Chondrocyte (in vitro differentiated cells): ENCODE data around the gene LENG1. TPM values are rescaled to one million over a fixed set of nuclear protein-coding genes. Genes with fewer than 3 reads are reported as not detected.

Experiments used
- DNase-seq: peaks from one replicate; pipeline ENCODE4 v3.0.0; 2021; ENCODE audit warnings: mixed read lengths, low spot score
- H3K27ac Mint-ChIP-seq: one replicate; pipeline ENCODE4 v1.8.0; 2021; ENCODE audit warnings: mild to moderate bottlenecking, moderate library complexity, mixed read lengths; ENCODE audit not compliant: unreplicated experiment
- H3K27me3 Mint-ChIP-seq: 2 replicates; pipeline ENCODE4 v1.8.0; 2021; ENCODE audit warnings: low read depth, mixed read lengths
- H3K36me3 Mint-ChIP-seq: 2 replicates; pipeline ENCODE4 v1.8.0; 2021; ENCODE audit warnings: low read depth, mixed read lengths
- H3K4me1 Mint-ChIP-seq: 2 replicates; pipeline ENCODE4 v1.8.0; 2021; ENCODE audit warnings: low read depth, mild to moderate bottlenecking, mixed read lengths
- H3K4me3 Mint-ChIP-seq: one replicate; pipeline ENCODE4 v1.8.0; 2021; ENCODE audit warnings: mild to moderate bottlenecking, moderate library complexity, mixed read lengths; ENCODE audit not compliant: unreplicated experiment
- H3K9me3 Mint-ChIP-seq: 2 replicates; pipeline ENCODE4 v1.8.0; 2021; ENCODE audit warnings: low read depth, mixed read lengths
- total RNA-seq: library from RNA; stranded (reverse); gene quantifications from 3 replicates; pipeline ENCODE4 v1.2.1, GENCODE V29; 2021
- TF ChIP-seq, protein P1 (sequence below): fragments of 200-600 bp; sonication (generic); IDR thresholded peaks from 2 replicates; pipeline ENCODE4 v1.5.0; 2021; ENCODE audit warnings: antibody characterized with exemption, mild to moderate bottlenecking, moderate library complexity

The LENG1 gene
- total RNA-seq, 1 donor from 2014 or later: 6.0 TPM

DNA sequence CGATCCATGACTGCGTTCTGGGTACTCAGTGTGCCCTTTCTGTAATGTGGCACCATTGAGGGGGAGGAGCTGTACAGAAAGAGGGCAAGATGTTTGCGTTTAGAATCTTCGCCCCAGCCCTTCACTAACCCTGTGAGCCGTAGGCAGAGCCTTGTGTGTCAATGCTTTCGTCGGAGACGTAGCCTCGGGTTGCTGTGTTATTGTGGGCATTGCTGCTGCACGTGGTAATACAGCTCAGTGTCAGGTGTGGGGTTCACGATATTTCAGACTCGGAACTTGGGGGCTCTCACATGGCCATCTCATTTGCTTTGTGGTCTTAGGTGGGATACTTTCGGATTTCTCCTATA lies 47.3 kb upstream of the LENG1 start:
- peaks cover 83% of the 10 kb centered on the region for H3K4me1 Mint-ChIP-seq
- peaks cover 27% of the 10 kb centered on the region for H3K36me3 Mint-ChIP-seq
- H3K27me3 Mint-ChIP-seq: no peaks in the 10 kb centered on the region
- H3K27ac Mint-ChIP-seq: no peak overlapping the region
- TF ChIP-seq, protein P1, sequence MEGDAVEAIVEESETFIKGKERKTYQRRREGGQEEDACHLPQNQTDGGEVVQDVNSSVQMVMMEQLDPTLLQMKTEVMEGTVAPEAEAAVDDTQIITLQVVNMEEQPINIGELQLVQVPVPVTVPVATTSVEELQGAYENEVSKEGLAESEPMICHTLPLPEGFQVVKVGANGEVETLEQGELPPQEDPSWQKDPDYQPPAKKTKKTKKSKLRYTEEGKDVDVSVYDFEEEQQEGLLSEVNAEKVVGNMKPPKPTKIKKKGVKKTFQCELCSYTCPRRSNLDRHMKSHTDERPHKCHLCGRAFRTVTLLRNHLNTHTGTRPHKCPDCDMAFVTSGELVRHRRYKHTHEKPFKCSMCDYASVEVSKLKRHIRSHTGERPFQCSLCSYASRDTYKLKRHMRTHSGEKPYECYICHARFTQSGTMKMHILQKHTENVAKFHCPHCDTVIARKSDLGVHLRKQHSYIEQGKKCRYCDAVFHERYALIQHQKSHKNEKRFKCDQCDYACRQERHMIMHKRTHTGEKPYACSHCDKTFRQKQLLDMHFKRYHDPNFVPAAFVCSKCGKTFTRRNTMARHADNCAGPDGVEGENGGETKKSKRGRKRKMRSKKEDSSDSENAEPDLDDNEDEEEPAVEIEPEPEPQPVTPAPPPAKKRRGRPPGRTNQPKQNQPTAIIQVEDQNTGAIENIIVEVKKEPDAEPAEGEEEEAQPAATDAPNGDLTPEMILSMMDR: no peak
- no peak for DNase-seq
- H3K9me3 Mint-ChIP-seq: no peaks in the 10 kb centered on the region
- H3K4me3 Mint-ChIP-seq: no peak overlapping the region

DNA sequence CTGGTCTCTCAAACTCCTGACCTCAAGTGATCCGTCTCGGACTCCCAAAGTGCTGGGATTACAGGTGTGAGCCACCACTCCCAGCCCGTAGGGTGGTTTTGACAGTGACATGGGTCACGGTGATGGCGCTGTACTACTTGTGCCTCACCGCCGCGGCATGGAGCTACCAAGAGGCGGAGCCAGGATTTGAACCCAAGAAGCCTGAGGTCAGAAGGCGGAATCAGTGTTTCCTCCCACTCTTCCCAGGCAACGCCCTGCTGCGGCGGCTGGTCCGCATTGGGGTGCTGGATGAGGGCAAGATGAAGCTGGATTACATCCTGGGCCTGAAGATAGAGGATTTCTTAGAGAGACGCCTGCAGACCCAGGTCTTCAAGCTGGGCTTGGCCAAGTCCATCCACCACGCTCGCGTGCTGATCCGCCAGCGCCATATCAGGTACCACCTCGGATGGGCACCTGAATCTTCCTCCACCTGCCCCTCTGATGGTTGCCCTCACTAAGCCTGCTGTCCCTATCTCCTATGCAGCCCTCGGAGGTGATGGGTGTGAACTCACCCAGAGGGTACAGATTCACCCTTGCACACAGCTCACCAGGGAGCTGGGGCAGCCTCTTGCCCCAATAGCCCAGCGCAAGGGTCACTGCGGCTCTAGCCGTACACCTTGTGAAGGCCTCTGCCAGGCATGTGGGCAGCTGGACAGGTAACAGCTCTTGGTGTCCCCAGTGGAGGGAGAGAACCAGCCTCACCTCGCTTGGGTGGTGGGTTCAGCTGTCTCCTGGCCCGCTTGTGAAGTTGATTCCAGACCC lies 46.7 kb upstream of the LENG1 start:
- Mint-ChIP-seq H3K4me1 (peaks cover 88% of the 10 kb centered on the region), H3K4me3 (no peak overlapping the region), H3K36me3 (peaks cover 28% of the 10 kb centered on the region), H3K27ac (no peak overlapping the region), H3K9me3 (no peaks in the 10 kb centered on the region), H3K27me3 (no peaks in the 10 kb centered on the region)
- TF ChIP-seq, protein P1: no peak
- DNase-seq: no peak

DNA sequence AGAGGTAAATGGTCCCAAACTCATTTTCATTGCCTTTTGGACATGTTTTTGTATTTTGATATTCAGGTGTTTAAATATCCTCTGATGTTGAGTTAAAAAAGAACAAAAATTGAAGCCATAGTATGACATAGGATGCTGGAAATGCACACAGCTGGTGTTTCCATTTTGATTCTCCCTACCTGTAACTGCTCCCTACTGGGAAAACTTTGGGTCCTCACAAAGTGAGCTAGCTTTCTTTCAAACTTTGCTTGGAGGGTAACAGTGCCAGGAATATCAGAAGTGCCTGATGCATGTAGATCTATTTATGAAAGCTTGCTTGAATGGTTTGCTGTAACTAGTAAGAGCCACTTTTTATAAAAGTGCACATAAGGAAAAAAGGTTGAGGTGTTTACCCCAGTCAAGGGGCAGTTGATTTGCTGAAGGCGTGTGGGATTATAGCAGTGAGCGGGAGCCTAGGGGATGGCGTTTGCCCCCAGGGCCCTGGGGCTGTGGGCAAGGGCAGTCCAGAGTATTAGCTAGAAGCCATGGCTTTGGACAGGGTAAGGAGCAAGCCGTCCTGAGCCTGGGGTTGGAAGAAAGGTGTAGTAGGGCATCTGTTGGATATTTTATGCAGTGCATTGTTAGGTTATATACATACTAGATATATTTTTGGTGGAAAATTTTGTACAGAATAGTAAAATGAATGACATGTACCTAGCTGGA lies 45.4 kb upstream of the LENG1 start:
- Mint-ChIP-seq H3K4me3 (peak overlapping the region; percentile 35), H3K27me3 (no peaks in the 10 kb centered on the region), H3K27ac (no peak overlapping the region), H3K36me3 (peaks cover 29% of the 10 kb centered on the region), H3K9me3 (no peaks in the 10 kb centered on the region), H3K4me1 (peaks cover 79% of the 10 kb centered on the region)
- DNase-seq: no peak
- TF ChIP-seq, protein P1: no peak

DNA sequence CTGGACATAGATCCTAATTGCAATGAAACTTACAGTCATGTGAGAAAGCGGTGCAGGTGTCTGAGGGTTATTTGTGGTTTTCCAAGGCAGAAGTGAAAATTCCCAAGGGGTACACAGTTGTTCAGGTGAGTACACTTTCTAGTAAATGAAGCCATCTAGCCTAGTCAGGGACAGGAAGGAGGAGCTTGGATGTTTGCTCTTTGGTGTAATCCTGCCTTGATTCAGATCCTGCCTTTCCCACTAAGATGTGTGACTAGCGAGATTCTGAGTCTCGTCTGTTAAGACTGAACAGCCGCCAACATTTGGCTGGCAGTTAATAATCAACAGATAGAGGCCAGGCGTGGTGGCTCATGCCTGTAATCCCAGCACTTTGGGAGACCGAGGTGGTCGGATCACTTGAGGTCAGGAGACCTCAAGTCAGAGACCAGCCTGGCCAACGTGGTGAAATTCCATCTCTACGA lies 43.7 kb upstream of the LENG1 start:
- DNase-seq: no peak
- H3K4me3 Mint-ChIP-seq: peak overlapping the region; percentile 94
- peak overlapping the region; percentile 68 for H3K27ac Mint-ChIP-seq
- H3K36me3 Mint-ChIP-seq: peaks cover 28% of the 10 kb centered on the region
- no peaks in the 10 kb centered on the region for H3K9me3 Mint-ChIP-seq
- no peaks in the 10 kb centered on the region for H3K27me3 Mint-ChIP-seq
- TF ChIP-seq, protein P1: no peak
- peaks cover 67% of the 10 kb centered on the region for H3K4me1 Mint-ChIP-seq

DNA sequence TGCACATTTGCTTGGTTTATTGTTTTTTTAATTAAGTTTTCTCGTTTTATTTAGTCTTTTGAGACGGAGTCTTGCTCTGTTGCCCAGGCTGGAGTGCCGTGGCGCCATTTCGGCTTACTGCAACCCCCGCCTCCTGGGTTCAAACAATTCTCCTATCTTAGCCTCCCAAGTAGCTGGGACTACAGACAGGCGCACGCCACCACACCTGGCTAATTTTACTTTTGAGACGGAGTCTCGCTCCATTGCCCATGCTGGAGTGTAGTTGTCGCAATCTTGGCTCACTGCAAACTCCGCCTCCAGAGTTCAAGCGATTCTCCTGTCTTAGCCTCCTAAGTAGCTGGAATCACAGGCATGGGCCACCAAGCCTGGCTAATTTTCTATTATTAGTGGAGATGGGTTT lies 42.5 kb upstream of the LENG1 start:
- peaks cover 19% of the 10 kb centered on the region for H3K36me3 Mint-ChIP-seq
- TF ChIP-seq, protein P1: no peak
- no peak overlapping the region for H3K27ac Mint-ChIP-seq
- peaks cover 55% of the 10 kb centered on the region for H3K4me1 Mint-ChIP-seq
- no peaks in the 10 kb centered on the region for H3K27me3 Mint-ChIP-seq
- no peak for DNase-seq
- H3K9me3 Mint-ChIP-seq: no peaks in the 10 kb centered on the region
- H3K4me3 Mint-ChIP-seq: peak overlapping the region; percentile 94
